Middle frontal gyrus (tissue), 1 donor: ENCODE measurements around the gene MLLT1.
"Not testable (repeated sequence)": the region's sequence is repeated elsewhere in the genome, so short reads cannot be mapped to it uniquely, and the experiment has no call there.

Experiments
- DNase-seq: peaks from one replicate; pipeline ENCODE4 v3.0.0-alpha.2; 2015; ENCODE audit warnings: low spot score; ENCODE audit errors: extremely low spot score

MLLT1 gene

GRCh38 chr19:6279931-6280591 is at the start of gene MLLT1:
TSS of gene MLLT1 (minus strand) at chr19:6279975. CDS start at chr19:6279784, 191 bp downstream.
- DNase-seq, result peak; percentile 94

- DNase-seq, result no peak
Observed at GRCh38 chr19:6326815-6327214, 47.0 kb upstream of the MLLT1 start.

GRCh38 chr19:6325614-6326013 is 45.8 kb upstream of the MLLT1 start:
- DNase-seq, result no peak

- no peak for DNase-seq
Observed at GRCh38 chr19:6324757-6325156, 45.0 kb upstream of the MLLT1 start.

GRCh38 chr19:6322284-6322683 is 42.5 kb upstream of the MLLT1 start:
- no peak for DNase-seq

GRCh38 chr19:6319376-6319775 is 39.6 kb upstream of the MLLT1 start:
- DNase-seq, result no peak

- DNase-seq, result no peak
Observed at GRCh38 chr19:6318772-6319171, 39.0 kb upstream of the MLLT1 start.

GRCh38 chr19:6315646-6316045 is 35.9 kb upstream of the MLLT1 start:
- not testable (repeated sequence) for DNase-seq

GRCh38 chr19:6313398-6313969 is 33.7 kb upstream of the MLLT1 start:
- DNase-seq, result no peak

- DNase-seq, result no peak
Observed at GRCh38 chr19:6312018-6312417, 32.2 kb upstream of the MLLT1 start.

GRCh38 chr19:6298413-6298812 is 18.6 kb upstream of the MLLT1 start:
- no peak for DNase-seq

- DNase-seq, result no peak
Observed at GRCh38 chr19:6297202-6297601, 17.4 kb upstream of the MLLT1 start.

- DNase-seq, result no peak
Observed at GRCh38 chr19:6292006-6292405, 12.2 kb upstream of the MLLT1 start.

GRCh38 chr19:6288737-6289136 is 9.0 kb upstream of the MLLT1 start:
- no peak for DNase-seq

- no peak for DNase-seq
Observed at GRCh38 chr19:6287269-6287885, 7.6 kb upstream of the MLLT1 start.

- DNase-seq, result no peak
Observed at GRCh38 chr19:6286676-6287075, 6.9 kb upstream of the MLLT1 start.

- not testable (repeated sequence) for DNase-seq
Observed at GRCh38 chr19:6282393-6282792, 2.6 kb upstream of the MLLT1 start.

GRCh38 chr19:6279620-6279930 is 200 bp downstream of the MLLT1 start:
- no peak for DNase-seq

- DNase-seq, result no peak
Observed at GRCh38 chr19:6278740-6279619, 795 bp downstream of the MLLT1 start.

- DNase-seq, result no peak
Observed at GRCh38 chr19:6278051-6278450, 1.7 kb downstream of the MLLT1 start.

- DNase-seq, result no peak
Observed at GRCh38 chr19:6276447-6276846, 3.3 kb downstream of the MLLT1 start.

- no peak for DNase-seq
Observed at GRCh38 chr19:6275170-6275744, 4.5 kb downstream of the MLLT1 start.
